Measurements from ENCODE around the gene LNP1. TPM values are rescaled to one million over a fixed set of nuclear protein-coding genes. Genes with fewer than 3 reads are reported as not detected.

LNP1 gene
- total RNA-seq, 2 donors from 2014 or later: 4.6 to 6.2 TPM

DNA sequence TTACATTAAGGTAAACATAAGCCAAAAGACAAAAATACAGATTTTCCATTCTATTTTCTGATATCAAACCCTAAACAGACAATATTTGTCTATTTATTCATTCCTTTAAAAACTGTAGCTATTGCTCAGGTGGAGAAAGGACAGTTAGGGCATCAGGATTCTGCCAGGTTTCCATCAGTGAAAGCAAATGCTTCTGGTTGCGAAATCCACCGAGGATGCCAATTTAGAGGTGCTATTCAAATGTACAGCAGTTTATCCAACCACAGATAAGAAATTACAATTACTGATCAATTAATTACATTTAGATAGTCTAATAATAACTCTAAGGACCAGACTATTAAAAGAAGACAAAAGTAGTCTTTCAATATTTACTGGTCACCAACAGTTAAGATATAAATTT, 4.4 kb upstream of the LNP1 start:
- Histone ChIP-seq H3K27me3 (no peaks in the 10 kb centered on the region), H3K4me1 (peaks cover 25% of the 10 kb centered on the region), H3K36me3 (replicated peaks in 1 of 2; ENCODE audit: insufficient read depth in 1 of 2, low read depth in 2 of 2) (no peaks in the 10 kb centered on the region), H3K9me3 (no peaks in the 10 kb centered on the region), H3K4me3 (no peak overlapping the region), H3K27ac (no peak overlapping the region)
- no peak for TF ChIP-seq POLR2A (IDR thresholded peaks at IDR 0.05)
- TF ChIP-seq, protein P1, sequence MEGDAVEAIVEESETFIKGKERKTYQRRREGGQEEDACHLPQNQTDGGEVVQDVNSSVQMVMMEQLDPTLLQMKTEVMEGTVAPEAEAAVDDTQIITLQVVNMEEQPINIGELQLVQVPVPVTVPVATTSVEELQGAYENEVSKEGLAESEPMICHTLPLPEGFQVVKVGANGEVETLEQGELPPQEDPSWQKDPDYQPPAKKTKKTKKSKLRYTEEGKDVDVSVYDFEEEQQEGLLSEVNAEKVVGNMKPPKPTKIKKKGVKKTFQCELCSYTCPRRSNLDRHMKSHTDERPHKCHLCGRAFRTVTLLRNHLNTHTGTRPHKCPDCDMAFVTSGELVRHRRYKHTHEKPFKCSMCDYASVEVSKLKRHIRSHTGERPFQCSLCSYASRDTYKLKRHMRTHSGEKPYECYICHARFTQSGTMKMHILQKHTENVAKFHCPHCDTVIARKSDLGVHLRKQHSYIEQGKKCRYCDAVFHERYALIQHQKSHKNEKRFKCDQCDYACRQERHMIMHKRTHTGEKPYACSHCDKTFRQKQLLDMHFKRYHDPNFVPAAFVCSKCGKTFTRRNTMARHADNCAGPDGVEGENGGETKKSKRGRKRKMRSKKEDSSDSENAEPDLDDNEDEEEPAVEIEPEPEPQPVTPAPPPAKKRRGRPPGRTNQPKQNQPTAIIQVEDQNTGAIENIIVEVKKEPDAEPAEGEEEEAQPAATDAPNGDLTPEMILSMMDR (IDR thresholded peaks at IDR 0.05): no peak
- intact Hi-C loops (cut with DNase I): no loop called here
- WGBS, 2 donors: 31 to 39% methylated on average over 2 of the region's 2 CpGs
- DNase-seq (no peak), ATAC-seq (no peak)

- H3K4me3 ChIP-seq: no peak overlapping the region
- intact Hi-C loops (cut with DNase I): no loop called here
- no peaks in the 10 kb centered on the region for H3K27me3 ChIP-seq
- TF ChIP-seq, protein P1 (IDR thresholded peaks at IDR 0.05): no peak
- TF ChIP-seq POLR2A (IDR thresholded peaks at IDR 0.05): no peak
- no peaks in the 10 kb centered on the region for H3K36me3 ChIP-seq (replicated peaks in 1 of 2; ENCODE audit: insufficient read depth in 1 of 2, low read depth in 2 of 2)
- H3K9me3 ChIP-seq: no peaks in the 10 kb centered on the region
- H3K27ac ChIP-seq: no peak overlapping the region
- ATAC-seq: no peak
- H3K4me1 ChIP-seq: peaks cover 37% of the 10 kb centered on the region
- 24 to 25% methylated on average over 9 of the region's 9 CpGs for WGBS, 2 donors
- DNase-seq: peak in 1 of 4 donors; percentile 9
Observed at GRCh38 chr3:100399341-100400071, 1.8 kb upstream of the LNP1 start.

DNA sequence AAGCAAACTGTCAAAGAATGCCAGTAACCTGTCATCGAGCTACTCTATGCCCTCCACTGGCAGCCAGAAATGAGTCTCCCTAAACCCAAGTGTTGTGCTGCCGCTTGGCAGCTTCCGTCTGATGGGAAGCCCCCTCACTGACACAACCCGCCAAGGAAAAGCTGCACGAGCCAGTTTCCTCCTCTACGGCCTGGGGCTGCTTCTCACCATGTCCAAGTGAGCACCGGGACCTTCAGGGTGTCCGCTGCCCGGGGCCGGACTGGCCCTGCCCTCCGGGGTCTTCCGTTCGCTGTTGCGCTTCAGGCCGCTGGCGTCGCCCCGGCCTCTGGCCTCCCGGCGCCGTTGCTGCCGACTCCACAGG, 940 bp upstream of the LNP1 start:
- no peak for ATAC-seq
- Histone ChIP-seq H3K9me3 (no peaks in the 10 kb centered on the region), H3K27me3 (no peaks in the 10 kb centered on the region), H3K27ac (peak overlapping the region; percentile 70 to 91 (median 84)), H3K4me1 (peaks cover 43% of the 10 kb centered on the region), H3K4me3 (peak overlapping the region; percentile 87 to 90), H3K36me3 (replicated peaks in 1 of 2; ENCODE audit: insufficient read depth in 1 of 2, low read depth in 2 of 2) (no peaks in the 10 kb centered on the region)
- intact Hi-C loops (cut with DNase I): no loop called here
- TF ChIP-seq, protein P1 (IDR thresholded peaks at IDR 0.05): no peak
- no peak for TF ChIP-seq POLR2A (IDR thresholded peaks at IDR 0.05)
- DNase-seq: peak in 2 of 4 donors; percentile 10 to 13
- WGBS, 2 donors: 0% methylated on average over 1 to 22 of the region's 22 CpGs

DNA sequence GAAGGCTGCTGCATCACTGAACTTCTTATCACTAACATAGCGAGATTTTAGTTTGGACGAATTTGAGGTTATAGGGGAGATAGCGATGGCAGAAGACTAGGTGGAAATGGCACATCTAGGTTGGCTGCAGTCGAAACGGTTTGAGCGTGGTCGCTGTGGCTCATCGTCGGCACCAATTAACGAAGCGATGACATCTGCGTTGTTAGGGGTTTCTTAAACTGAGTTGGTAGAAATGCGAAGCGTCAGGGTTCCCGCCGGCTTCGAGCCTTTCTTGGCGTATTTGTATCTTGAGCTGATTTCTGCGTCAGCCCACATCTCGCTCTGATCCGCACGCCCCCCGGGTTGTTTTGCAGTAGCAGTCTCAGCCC, 319 bp downstream of the LNP1 start:
- no peaks in the 10 kb centered on the region for H3K27me3 ChIP-seq
- intact Hi-C loops (cut with DNase I): no loop called here
- peak; percentile 28 to 50 (median 35) for DNase-seq
- H3K4me3 ChIP-seq: peak overlapping the region; percentile 87 to 90
- peak overlapping the region; percentile 70 to 91 (median 84) for H3K27ac ChIP-seq
- peaks cover 42% of the 10 kb centered on the region for H3K4me1 ChIP-seq
- ATAC-seq: peak; percentile 9
- TF ChIP-seq POLR2A (IDR thresholded peaks at IDR 0.05): no peak
- TF ChIP-seq, protein P1 (IDR thresholded peaks at IDR 0.05): no peak
- H3K9me3 ChIP-seq: no peaks in the 10 kb centered on the region
- WGBS, 2 donors: 0% methylated on average over 23 of the region's 23 CpGs
- no peaks in the 10 kb centered on the region for H3K36me3 ChIP-seq (replicated peaks in 1 of 2; ENCODE audit: insufficient read depth in 1 of 2, low read depth in 2 of 2)

DNA sequence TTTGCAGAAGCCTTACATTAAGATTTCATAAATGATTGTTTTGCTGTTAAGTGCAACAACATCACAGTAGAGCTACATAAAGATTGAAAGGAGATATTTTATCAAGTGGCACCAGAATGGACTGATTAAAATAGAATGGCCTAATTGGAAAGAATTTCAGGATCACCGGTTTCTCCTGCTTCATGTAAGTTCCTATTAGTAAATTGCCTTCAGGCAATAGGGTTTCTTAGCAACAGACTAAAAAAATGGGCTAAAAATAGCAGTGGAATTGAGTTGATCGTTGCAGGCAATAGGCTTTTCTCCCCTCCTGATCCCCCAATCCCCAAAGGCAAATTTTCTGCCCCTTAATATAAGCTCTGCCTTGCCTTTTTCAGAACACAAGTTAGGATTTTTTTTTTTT, 917 bp downstream of the LNP1 start:
- peak overlapping the region in 3 of 4 donors; percentile 70 to 91 (median 88) for H3K27ac ChIP-seq
- ATAC-seq (no peak), DNase-seq (no peak)
- H3K4me3 ChIP-seq: peak overlapping the region; percentile 87 to 90
- peaks cover 36% of the 10 kb centered on the region for H3K4me1 ChIP-seq
- 0 to 2% methylated on average over 2 of the region's 2 CpGs for WGBS, 2 donors
- no peaks in the 10 kb centered on the region for H3K36me3 ChIP-seq (replicated peaks in 1 of 2; ENCODE audit: insufficient read depth in 1 of 2, low read depth in 2 of 2)
- intact Hi-C loops (cut with DNase I): no loop called here
- H3K9me3 ChIP-seq: no peaks in the 10 kb centered on the region
- no peak for TF ChIP-seq POLR2A (IDR thresholded peaks at IDR 0.05)
- H3K27me3 ChIP-seq: no peaks in the 10 kb centered on the region

Data from body of pancreas (tissue), 4 donors.